HL-60 (cell line): ENCODE measurements around the gene KDM3A.

Experiments
- GABPA ChIP-seq: IDR thresholded peaks from 2 replicates; pipeline ENCODE4 v1.6.1; 2012; ENCODE audit warnings: low read depth
- POLR2AphosphoS5 ChIP-seq: IDR thresholded peaks from 2 replicates; pipeline ENCODE4 v1.6.1; 2012; ENCODE audit warnings: low read depth
- TF ChIP-seq, protein P1 (sequence below): IDR thresholded peaks from one replicate; pipeline ENCODE4 v1.5.1; 2011; ENCODE audit warnings: low read length, control low read depth, inconsistent platforms; ENCODE audit not compliant: insufficient read depth
- TF ChIP-seq, protein P2 (sequence below): IDR thresholded peaks from 2 replicates; pipeline ENCODE4 v1.6.1; 2012; ENCODE audit warnings: low read depth; ENCODE audit not compliant: insufficient replicate concordance

DNA sequence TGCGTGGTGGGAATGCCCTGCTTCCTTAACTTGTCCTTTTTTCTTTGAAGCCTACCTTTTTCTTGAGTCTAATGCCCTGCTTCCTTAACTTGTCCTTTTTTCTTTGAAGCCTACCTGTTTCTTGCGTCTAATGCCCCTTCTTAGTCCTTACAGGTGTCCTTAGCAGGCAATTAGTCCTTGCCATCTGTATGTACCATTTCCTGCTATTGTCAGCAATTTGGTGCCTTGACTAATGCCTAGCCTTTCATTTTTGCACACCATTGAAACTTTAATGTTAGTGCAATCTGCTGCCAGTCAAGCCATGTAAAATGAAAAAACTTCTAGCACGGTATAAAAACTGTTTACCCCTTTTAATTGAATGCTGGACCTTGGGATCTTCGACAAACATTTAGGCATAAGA is 4.3 kb downstream of the KDM3A start:
- TF ChIP-seq, protein P1, sequence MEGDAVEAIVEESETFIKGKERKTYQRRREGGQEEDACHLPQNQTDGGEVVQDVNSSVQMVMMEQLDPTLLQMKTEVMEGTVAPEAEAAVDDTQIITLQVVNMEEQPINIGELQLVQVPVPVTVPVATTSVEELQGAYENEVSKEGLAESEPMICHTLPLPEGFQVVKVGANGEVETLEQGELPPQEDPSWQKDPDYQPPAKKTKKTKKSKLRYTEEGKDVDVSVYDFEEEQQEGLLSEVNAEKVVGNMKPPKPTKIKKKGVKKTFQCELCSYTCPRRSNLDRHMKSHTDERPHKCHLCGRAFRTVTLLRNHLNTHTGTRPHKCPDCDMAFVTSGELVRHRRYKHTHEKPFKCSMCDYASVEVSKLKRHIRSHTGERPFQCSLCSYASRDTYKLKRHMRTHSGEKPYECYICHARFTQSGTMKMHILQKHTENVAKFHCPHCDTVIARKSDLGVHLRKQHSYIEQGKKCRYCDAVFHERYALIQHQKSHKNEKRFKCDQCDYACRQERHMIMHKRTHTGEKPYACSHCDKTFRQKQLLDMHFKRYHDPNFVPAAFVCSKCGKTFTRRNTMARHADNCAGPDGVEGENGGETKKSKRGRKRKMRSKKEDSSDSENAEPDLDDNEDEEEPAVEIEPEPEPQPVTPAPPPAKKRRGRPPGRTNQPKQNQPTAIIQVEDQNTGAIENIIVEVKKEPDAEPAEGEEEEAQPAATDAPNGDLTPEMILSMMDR = no peak
- TF ChIP-seq POLR2AphosphoS5 = no peak
- TF ChIP-seq, protein P2, sequence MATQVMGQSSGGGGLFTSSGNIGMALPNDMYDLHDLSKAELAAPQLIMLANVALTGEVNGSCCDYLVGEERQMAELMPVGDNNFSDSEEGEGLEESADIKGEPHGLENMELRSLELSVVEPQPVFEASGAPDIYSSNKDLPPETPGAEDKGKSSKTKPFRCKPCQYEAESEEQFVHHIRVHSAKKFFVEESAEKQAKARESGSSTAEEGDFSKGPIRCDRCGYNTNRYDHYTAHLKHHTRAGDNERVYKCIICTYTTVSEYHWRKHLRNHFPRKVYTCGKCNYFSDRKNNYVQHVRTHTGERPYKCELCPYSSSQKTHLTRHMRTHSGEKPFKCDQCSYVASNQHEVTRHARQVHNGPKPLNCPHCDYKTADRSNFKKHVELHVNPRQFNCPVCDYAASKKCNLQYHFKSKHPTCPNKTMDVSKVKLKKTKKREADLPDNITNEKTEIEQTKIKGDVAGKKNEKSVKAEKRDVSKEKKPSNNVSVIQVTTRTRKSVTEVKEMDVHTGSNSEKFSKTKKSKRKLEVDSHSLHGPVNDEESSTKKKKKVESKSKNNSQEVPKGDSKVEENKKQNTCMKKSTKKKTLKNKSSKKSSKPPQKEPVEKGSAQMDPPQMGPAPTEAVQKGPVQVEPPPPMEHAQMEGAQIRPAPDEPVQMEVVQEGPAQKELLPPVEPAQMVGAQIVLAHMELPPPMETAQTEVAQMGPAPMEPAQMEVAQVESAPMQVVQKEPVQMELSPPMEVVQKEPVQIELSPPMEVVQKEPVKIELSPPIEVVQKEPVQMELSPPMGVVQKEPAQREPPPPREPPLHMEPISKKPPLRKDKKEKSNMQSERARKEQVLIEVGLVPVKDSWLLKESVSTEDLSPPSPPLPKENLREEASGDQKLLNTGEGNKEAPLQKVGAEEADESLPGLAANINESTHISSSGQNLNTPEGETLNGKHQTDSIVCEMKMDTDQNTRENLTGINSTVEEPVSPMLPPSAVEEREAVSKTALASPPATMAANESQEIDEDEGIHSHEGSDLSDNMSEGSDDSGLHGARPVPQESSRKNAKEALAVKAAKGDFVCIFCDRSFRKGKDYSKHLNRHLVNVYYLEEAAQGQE = no peak
- no peak for TF ChIP-seq GABPA
